Ovary (tissue), 9 donors: ENCODE measurements around the gene UNC119B. TPM values are rescaled to one million over a fixed set of nuclear protein-coding genes. Genes with fewer than 3 reads are reported as not detected.

Source experiments
- DNase-seq, 5 donors: peaks; one replicate each; pipeline ENCODE4 v3.0.0-alpha.2; 2019 to 2020
- H3K27ac ChIP-seq, 2 donors: fragments of 200-600 bp; one replicate each; pipeline versions ENCODE4 v1.5.1 to v1.8.0; 2019 to 2022
- H3K27me3 ChIP-seq: fragments of 200-600 bp; one replicate; pipeline ENCODE4 v1.8.0; 2022
- H3K36me3 ChIP-seq: fragments of 200-600 bp; sonication (generic); one replicate; pipeline ENCODE4 v1.5.1; 2019
- H3K4me1 ChIP-seq: one replicate; pipeline ENCODE4 v1.8.1; 2013; ENCODE audit warnings: mild to moderate bottlenecking, moderate library complexity; ENCODE audit not compliant: insufficient read depth
- H3K4me3 ChIP-seq: fragments of 200-600 bp; sonication (generic); one replicate; pipeline ENCODE4 v1.5.1; 2017
- H3K9me3 ChIP-seq, 2 donors: fragments of 200-600 bp in 1 of 2; sonication (generic) in 1 of 2; one replicate each; pipeline versions ENCODE4 v1.5.1 to v1.8.1; 2013 to 2019; ENCODE audit warnings: mild to moderate bottlenecking in 1 of 2, moderate library complexity in 1 of 2
- CTCF ChIP-seq, 3 donors: fragments of 450-650 bp in 2 of 3; fragments of 200-600 bp in 1 of 3; IDR thresholded peaks; one replicate each; pipeline versions ENCODE4 v1.5.1 to v1.8.0; 2016 to 2022; ENCODE audit warnings: antibody characterized with exemption in 3 of 3, mild to moderate bottlenecking in 1 of 3
- EP300 ChIP-seq: sonication (generic); formaldehyde crosslinking; IDR thresholded peaks from one replicate; pipeline ENCODE4 v1.6.1; 2017; ENCODE audit warnings: antibody characterized with exemption
- POLR2A ChIP-seq: fragments of 450-650 bp; IDR thresholded peaks from one replicate; pipeline ENCODE4 v1.6.1; 2017; ENCODE audit warnings: antibody characterized with exemption, mild to moderate bottlenecking, moderate library complexity
- WGBS, 3 donors: extraction: QIAGEN DNeasy Blood & Tissue Kit in 1 of 3; methylation state at CpG; one replicate each; pipeline versions ENCODE4 v1.1.5 to v1.1.7; 2013 to 2017; 5-methylcytosine and 5-hydroxymethylcytosine counted together
- intact Hi-C, 4 donors: fragments of 100-400 bp; cut with DNase I; formaldehyde crosslinking; loops; one replicate each; pipeline versions ENCODE4 v1.11.0 to v1.15.1; 2022 to 2023
- polyA plus RNA-seq, 2 donors: library from polyadenylated mRNA; stranded (reverse); fragments of 200-250 nt in 1 of 2; fragments of 350-450 nt in 1 of 2; fragmentation: Illumina TruSeq in 1 of 2; extraction: RNeasy Lipid Tissue Mini Kit (QIAGEN cat#74804) in 1 of 2; gene quantifications; one replicate each; pipeline ENCODE4 v1.2.3, GENCODE V29; 2013 to 2014
- total RNA-seq, 7 donors: library from RNA; depleted of rRNA in 2 of 7; stranded (reverse); fragments of >200 nt in 2 of 7; fragmentation: NEBNext Ultra II Directional in 3 of 7; extraction: Animal tissue kit (Norgen Biotek cat#: 25700) in 3 of 7; gene quantifications; one replicate each; pipeline versions ENCODE4 v1.1.0 to v1.2.4, GENCODE V29; 2016 to 2023
- donor health status: DM: no; HTN: no; CAD: no; lungs with moderate emphysema.
- donor health status: DM: no; HTN: no; CAD: no.
- donor health status: Bipolar disorder and iron deficiency.
- donor health status: DM: yes; HTN: yes; CAD: no.
- donor health status: DM: no; HTN: no; CAD: no.
- donor health status: DM: yes; HTN: yes; CAD: no.

The UNC119B gene
- total and polyA plus RNA-seq, 9 donors = 18.4 to 54.4 (median 44.4) TPM

- Histone ChIP-seq H3K27ac (no peak overlapping the region), H3K27me3 (no peaks in the 10 kb centered on the region), H3K36me3 (no peaks in the 10 kb centered on the region), H3K9me3 (no peaks in the 10 kb centered on the region), H3K4me3 (no peak overlapping the region), H3K4me1 (peaks cover 4% of the 10 kb centered on the region)
- peak in 4 of 5 donors; percentile 52 to 70 (median 65) for DNase-seq
- WGBS, 3 donors = 14 to 24% (median 20%) methylated on average over 4 of the region's 4 CpGs
- TF ChIP-seq CTCF (IDR thresholded peaks at IDR 0.05) = peak; percentile 61 to 75 (median 67)
- no peak for TF ChIP-seq POLR2A
- intact Hi-C loops = loop anchor here (5.0 to 10.0 kb wide), 3 partner anchors 67 to 129 kb away; partner anchors contain the start of genes POP5 (in 3 of the 4) and CABP1 (in 1 of the 4)
Measured at GRCh38 chr12:120713861-120714482, 3.7 kb downstream of the UNC119B start.

- intact Hi-C loops = loop anchor here (10.0 kb wide), 2 partner anchors 73 to 133 kb away; partner anchors contain the start of genes POP5 (in 3 of the 4) and CABP1 (in 1 of the 4)
- H3K27me3 ChIP-seq = no peaks in the 10 kb centered on the region
- H3K36me3 ChIP-seq = no peaks in the 10 kb centered on the region
- no peaks in the 10 kb centered on the region for H3K9me3 ChIP-seq
- H3K4me1 ChIP-seq = no peaks in the 10 kb centered on the region
- TF ChIP-seq EP300 = no peak
- no peak for TF ChIP-seq CTCF (IDR thresholded peaks at IDR 0.05)
- WGBS, 3 donors = 88 to 98% (median 97%) methylated on average over 9 of the region's 9 CpGs
- H3K27ac ChIP-seq = no peak overlapping the region
- no peak overlapping the region for H3K4me3 ChIP-seq
- no peak for DNase-seq
Measured at GRCh38 chr12:120718055-120718454, 7.8 kb downstream of the UNC119B start.

- WGBS, 3 donors = 90 to 92% (median 90%) methylated on average over 2 of the region's 2 CpGs
- no peaks in the 10 kb centered on the region for H3K9me3 ChIP-seq
- H3K4me1 ChIP-seq = no peaks in the 10 kb centered on the region
- no peak for DNase-seq
- intact Hi-C loops = loop anchor here (10.0 kb wide), 2 partner anchors 74 to 134 kb away; partner anchors contain the start of genes POP5 (in 3 of the 4) and CABP1 (in 1 of the 4)
- TF ChIP-seq CTCF (IDR thresholded peaks at IDR 0.05) = no peak
- no peaks in the 10 kb centered on the region for H3K27me3 ChIP-seq
- H3K4me3 ChIP-seq = no peak overlapping the region
- H3K36me3 ChIP-seq = no peaks in the 10 kb centered on the region
- no peak overlapping the region for H3K27ac ChIP-seq
Measured at GRCh38 chr12:120719072-120719471, 8.8 kb downstream of the UNC119B start.

- no peaks in the 10 kb centered on the region for H3K9me3 ChIP-seq
- intact Hi-C loops = loop anchor here (10.0 kb wide), 2 partner anchors 75 to 135 kb away; partner anchors contain the start of genes POP5 (in 3 of the 4) and CABP1 (in 1 of the 4)
- no peaks in the 10 kb centered on the region for H3K4me1 ChIP-seq
- no peak for DNase-seq
- TF ChIP-seq EP300 (no peak), CTCF (IDR thresholded peaks at IDR 0.05) (no peak), POLR2A (no peak)
- no peak overlapping the region for H3K27ac ChIP-seq
- H3K36me3 ChIP-seq = no peaks in the 10 kb centered on the region
- H3K4me3 ChIP-seq = no peak overlapping the region
- no peaks in the 10 kb centered on the region for H3K27me3 ChIP-seq
- 74 to 82% (median 81%) methylated on average over 11 of the region's 11 CpGs for WGBS, 3 donors
Measured at GRCh38 chr12:120719496-120720233, 9.4 kb downstream of the UNC119B start.
